Measurements from ENCODE around the gene SEC16A. TPM values are rescaled to one million over a fixed set of nuclear protein-coding genes. Genes with fewer than 3 reads are reported as not detected.

SEC16A gene
- total RNA-seq, 1 donor: 38.4 TPM

GRCh38 chr9:136506425-136506824 is 23.6 kb upstream of the SEC16A start:
- TF ChIP-seq CTCF (IDR thresholded peaks at IDR 0.05; ENCODE audit: extremely low read depth, low read depth, low read length): no peak
- H3K9me3 ChIP-seq (ENCODE audit: low read depth, low read length): no peaks in the 10 kb centered on the region
- H4K20me1 ChIP-seq (ENCODE audit: insufficient read depth, low read length): no peaks in the 10 kb centered on the region
- DNase-seq (ENCODE audit: insufficient read length, low spot score, missing footprints): no peak
- no peak overlapping the region for H2AFZ ChIP-seq (ENCODE audit: low read length)
- H3K4me1 ChIP-seq (ENCODE audit: insufficient read depth, low read length): no peaks in the 10 kb centered on the region
- no peaks in the 10 kb centered on the region for H3K79me2 ChIP-seq (ENCODE audit: insufficient read depth, low read length)
- peaks cover 40% of the 10 kb centered on the region for H3K36me3 ChIP-seq (ENCODE audit: insufficient read depth, low read length)
- H3K27ac ChIP-seq (ENCODE audit: low read depth, low read length): no peak overlapping the region
- H3K4me2 ChIP-seq (ENCODE audit: insufficient read depth, low read length): no peak overlapping the region
- no peak overlapping the region for H3K4me3 ChIP-seq (ENCODE audit: insufficient read depth, low read length)
- no peaks in the 10 kb centered on the region for H3K27me3 ChIP-seq (ENCODE audit: insufficient read depth, low read length)

- H3K4me3 ChIP-seq (ENCODE audit: insufficient read depth, low read length): no peak overlapping the region
- H3K36me3 ChIP-seq (ENCODE audit: insufficient read depth, low read length): peaks cover 42% of the 10 kb centered on the region
- TF ChIP-seq CTCF (IDR thresholded peaks at IDR 0.05; ENCODE audit: extremely low read depth, low read depth, low read length): no peak
- H3K4me1 ChIP-seq (ENCODE audit: insufficient read depth, low read length): no peaks in the 10 kb centered on the region
- no peaks in the 10 kb centered on the region for H3K27me3 ChIP-seq (ENCODE audit: insufficient read depth, low read length)
- no peaks in the 10 kb centered on the region for H3K9me3 ChIP-seq (ENCODE audit: low read depth, low read length)
- H2AFZ ChIP-seq (ENCODE audit: low read length): no peak overlapping the region
- no peak for DNase-seq (ENCODE audit: insufficient read length, low spot score, missing footprints)
- H3K79me2 ChIP-seq (ENCODE audit: insufficient read depth, low read length): no peaks in the 10 kb centered on the region
- H3K27ac ChIP-seq (ENCODE audit: low read depth, low read length): no peak overlapping the region
- no peak overlapping the region for H3K4me2 ChIP-seq (ENCODE audit: insufficient read depth, low read length)
- no peaks in the 10 kb centered on the region for H4K20me1 ChIP-seq (ENCODE audit: insufficient read depth, low read length)
Observed at GRCh38 chr9:136505406-136506403, 22.9 kb upstream of the SEC16A start.

GRCh38 chr9:136504512-136505348 is 21.9 kb upstream of the SEC16A start:
- no peak for DNase-seq (ENCODE audit: insufficient read length, low spot score, missing footprints)
- Histone ChIP-seq H3K79me2 (ENCODE audit: insufficient read depth, low read length) (no peaks in the 10 kb centered on the region), H3K4me3 (ENCODE audit: insufficient read depth, low read length) (no peak overlapping the region), H4K20me1 (ENCODE audit: insufficient read depth, low read length) (no peaks in the 10 kb centered on the region), H3K9me3 (ENCODE audit: low read depth, low read length) (no peaks in the 10 kb centered on the region), H3K36me3 (ENCODE audit: insufficient read depth, low read length) (peaks cover 49% of the 10 kb centered on the region), H3K27ac (ENCODE audit: low read depth, low read length) (no peak overlapping the region), H3K27me3 (ENCODE audit: insufficient read depth, low read length) (no peaks in the 10 kb centered on the region), H3K4me2 (ENCODE audit: insufficient read depth, low read length) (no peak overlapping the region), H3K4me1 (ENCODE audit: insufficient read depth, low read length) (no peaks in the 10 kb centered on the region), H2AFZ (ENCODE audit: low read length) (no peak overlapping the region)
- no peak for TF ChIP-seq CTCF (IDR thresholded peaks at IDR 0.05; ENCODE audit: extremely low read depth, low read depth, low read length)

All from osteoblast (primary cell).